Endothelial cell of umbilical vein (primary cell): Measurements from ENCODE around the gene DCLK3.

Experiments used
- EZH2 ChIP-seq: IDR thresholded peaks from 2 replicates; pipeline ENCODE4 v1.6.1; 2012; ENCODE audit warnings: borderline replicate concordance, low read depth, mild to moderate bottlenecking, moderate library complexity, low read length, inconsistent platforms; ENCODE audit not compliant: severe bottlenecking
- FOS ChIP-seq: IDR thresholded peaks from 2 replicates; pipeline ENCODE4 v1.6.1; 2011; ENCODE audit warnings: mild to moderate bottlenecking, low read length, moderate library complexity, borderline replicate concordance; ENCODE audit not compliant: insufficient read depth
- MYC ChIP-seq: IDR thresholded peaks from one replicate; pipeline ENCODE4 v1.6.1; 2011; ENCODE audit warnings: mild to moderate bottlenecking, low read depth, low read length
- POLR2A ChIP-seq: IDR thresholded peaks from 2 replicates; pipeline ENCODE4 v1.6.1; 2012; ENCODE audit warnings: low read depth, mild to moderate bottlenecking, control low read depth, low read length
- POLR2AphosphoS5 ChIP-seq: IDR thresholded peaks from 2 replicates; pipeline ENCODE4 v1.6.1; 2012; ENCODE audit warnings: low read depth, mild to moderate bottlenecking, control low read depth, low read length, moderate library complexity; ENCODE audit not compliant: insufficient read depth
- TF ChIP-seq, protein P1 (sequence below), 2 donors: IDR thresholded peaks; 1 replicate in 1 of 2; 2 replicates in 1 of 2; pipeline ENCODE4 v1.5.1; 2011; ENCODE audit warnings: low read length in 2 of 2, mild to moderate bottlenecking in 2 of 2, moderate library complexity in 2 of 2, control low read depth in 1 of 2, inconsistent platforms in 1 of 2, low read depth in 1 of 2; ENCODE audit not compliant: insufficient read depth in 1 of 2; ENCODE audit errors: extremely low read depth in 1 of 2

GRCh38 chr3:36795622-36796021 lies 31.3 kb upstream of the DCLK3 start:
- TF ChIP-seq, protein P1, sequence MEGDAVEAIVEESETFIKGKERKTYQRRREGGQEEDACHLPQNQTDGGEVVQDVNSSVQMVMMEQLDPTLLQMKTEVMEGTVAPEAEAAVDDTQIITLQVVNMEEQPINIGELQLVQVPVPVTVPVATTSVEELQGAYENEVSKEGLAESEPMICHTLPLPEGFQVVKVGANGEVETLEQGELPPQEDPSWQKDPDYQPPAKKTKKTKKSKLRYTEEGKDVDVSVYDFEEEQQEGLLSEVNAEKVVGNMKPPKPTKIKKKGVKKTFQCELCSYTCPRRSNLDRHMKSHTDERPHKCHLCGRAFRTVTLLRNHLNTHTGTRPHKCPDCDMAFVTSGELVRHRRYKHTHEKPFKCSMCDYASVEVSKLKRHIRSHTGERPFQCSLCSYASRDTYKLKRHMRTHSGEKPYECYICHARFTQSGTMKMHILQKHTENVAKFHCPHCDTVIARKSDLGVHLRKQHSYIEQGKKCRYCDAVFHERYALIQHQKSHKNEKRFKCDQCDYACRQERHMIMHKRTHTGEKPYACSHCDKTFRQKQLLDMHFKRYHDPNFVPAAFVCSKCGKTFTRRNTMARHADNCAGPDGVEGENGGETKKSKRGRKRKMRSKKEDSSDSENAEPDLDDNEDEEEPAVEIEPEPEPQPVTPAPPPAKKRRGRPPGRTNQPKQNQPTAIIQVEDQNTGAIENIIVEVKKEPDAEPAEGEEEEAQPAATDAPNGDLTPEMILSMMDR (IDR thresholded peaks at IDR 0.05; ENCODE audit: extremely low read depth in 1 of 2, insufficient read depth in 1 of 2, low read depth in 1 of 2, low read length in 2 of 2), result no peak
- TF ChIP-seq EZH2 (no peak), POLR2A (no peak), MYC (no peak), POLR2AphosphoS5 (no peak), FOS (no peak)
